ENCODE results near the gene B3GAT3.
A peak's percentile ranks its signal among the peaks of the same experiment; 100 is the strongest.
"Not testable (repeated sequence)": the region's sequence is repeated elsewhere in the genome, so short reads cannot be mapped to it uniquely, and the experiment has no call there.

The B3GAT3 gene

DNA sequence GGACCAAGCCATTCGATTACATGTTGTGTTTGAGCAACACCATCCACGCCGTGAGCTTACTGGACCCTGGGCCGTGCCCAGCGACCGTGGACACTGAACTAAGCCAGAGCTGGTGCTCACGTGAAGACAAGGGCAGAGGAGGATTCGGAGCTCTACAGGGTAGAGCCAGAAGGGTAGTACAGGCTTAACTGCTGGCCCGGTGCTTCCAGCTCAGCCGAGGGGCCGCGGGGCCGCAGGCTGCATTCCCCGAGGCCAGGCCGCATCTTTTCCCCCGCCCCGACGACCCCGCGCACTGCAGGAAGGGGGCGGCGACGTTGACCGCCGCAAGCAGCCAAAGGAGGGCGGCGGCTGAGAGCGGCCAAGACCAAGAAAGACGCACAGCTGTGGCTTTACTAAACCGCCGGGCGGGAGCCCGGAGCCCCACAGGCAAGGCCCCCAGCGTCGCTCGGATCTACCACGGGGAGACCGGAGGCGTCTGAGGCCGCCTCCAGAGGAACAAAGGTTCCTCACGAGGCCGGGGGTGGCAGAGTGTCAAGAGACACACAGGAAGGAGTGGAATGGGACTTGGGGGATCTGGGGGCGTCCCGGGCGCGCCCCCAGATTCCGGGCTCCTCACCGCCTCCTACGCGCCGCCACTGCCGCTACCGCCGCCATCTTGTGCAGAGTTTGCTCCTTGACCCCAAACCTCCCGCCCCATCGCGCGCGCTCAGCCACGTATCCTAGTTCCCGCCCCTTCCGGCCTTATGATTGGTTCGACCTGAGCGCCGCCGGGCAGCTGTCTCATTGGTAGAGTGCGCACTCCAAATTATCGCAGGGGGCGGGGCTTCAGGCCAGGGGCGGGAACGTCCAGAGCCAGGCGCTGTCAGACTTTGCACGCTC is 24.4 kb upstream of the B3GAT3 start, which contains the start of gene GANAB:
Gene GANAB (minus strand): TSS at position 668 of the 879 bp plus-strand sequence. CDS start 14 bp downstream, at position 654.
- peak; percentile 93 for DNase-seq (ENCODE audit: low read depth, low spot score)

DNA sequence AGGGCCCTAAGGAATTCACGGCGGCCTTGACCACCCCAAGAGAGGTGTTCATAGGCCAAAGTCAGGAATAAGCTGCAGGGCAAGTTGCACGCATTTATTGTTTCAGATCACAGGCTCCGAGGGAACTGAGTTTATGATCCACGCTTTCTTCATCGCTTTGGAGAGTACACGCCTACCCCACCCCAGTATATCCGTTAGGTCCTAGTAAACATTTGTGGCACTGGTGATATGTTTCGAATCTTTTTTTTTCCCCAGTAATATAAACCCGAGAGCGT is 23.8 kb upstream of the B3GAT3 start:
- no peak for DNase-seq (ENCODE audit: low read depth, low spot score)

DNA sequence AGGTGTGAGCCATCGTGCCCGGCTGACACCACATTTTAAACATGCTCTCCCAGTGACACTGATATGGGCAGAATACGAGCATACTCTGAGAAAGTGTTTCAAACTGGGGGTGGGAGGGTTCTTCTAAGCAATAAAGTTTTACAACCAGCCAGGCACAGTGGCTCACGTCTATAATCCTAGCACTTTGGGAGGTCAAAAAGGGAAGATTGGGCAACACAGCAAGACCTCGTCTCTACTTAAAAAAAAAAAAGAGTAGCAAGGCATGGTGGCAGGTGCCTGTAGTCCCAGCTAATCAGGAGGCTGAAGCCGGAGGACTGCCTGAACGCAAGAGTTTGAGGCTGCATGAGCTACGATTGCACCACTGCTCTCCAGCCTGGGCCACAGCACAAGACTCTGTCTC is 22.4 kb upstream of the B3GAT3 start:
- no peak for DNase-seq (ENCODE audit: low read depth, low spot score)

DNA sequence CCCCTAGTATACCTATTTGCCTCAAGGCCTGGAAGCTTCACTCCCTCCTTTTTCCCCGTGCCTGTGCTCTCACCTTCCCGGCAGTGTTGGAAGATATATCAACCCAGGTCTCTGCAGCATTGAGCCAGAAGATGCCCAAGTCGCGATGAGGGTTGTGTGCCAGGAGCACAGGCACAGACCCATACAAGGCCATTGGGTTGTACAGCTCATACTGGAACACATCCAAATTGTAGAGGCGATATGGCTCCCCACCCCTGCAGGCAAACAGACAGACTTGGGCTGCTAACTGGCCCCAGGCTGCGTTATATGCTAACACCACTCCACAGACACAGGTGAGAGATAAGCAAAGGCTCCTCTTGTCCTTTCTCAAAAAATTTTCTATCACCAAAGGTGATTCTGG is 10.7 kb upstream of the B3GAT3 start:
- DNase-seq (ENCODE audit: low read depth, low spot score) = no peak

DNA sequence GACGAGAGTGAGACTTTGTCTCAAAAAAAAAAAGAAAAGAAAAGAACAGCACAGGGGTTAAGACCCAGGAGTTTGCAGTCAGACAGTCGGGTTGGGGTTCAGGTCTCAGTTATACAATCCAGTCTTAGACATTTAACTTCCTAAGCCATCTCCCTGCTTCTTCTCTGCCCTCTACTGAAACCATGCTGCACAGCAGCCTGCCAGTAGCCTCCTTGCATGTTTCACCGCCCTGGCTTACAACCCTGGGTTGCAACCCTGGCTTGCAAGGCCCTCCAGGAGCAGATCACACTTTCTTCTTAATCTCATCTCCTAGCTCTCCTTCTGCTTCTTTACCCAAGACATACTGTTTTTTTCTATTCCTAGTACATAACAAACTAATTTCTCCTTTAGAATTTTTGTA is 5.9 kb upstream of the B3GAT3 start:
- no peak for DNase-seq (ENCODE audit: low read depth, low spot score)

DNA sequence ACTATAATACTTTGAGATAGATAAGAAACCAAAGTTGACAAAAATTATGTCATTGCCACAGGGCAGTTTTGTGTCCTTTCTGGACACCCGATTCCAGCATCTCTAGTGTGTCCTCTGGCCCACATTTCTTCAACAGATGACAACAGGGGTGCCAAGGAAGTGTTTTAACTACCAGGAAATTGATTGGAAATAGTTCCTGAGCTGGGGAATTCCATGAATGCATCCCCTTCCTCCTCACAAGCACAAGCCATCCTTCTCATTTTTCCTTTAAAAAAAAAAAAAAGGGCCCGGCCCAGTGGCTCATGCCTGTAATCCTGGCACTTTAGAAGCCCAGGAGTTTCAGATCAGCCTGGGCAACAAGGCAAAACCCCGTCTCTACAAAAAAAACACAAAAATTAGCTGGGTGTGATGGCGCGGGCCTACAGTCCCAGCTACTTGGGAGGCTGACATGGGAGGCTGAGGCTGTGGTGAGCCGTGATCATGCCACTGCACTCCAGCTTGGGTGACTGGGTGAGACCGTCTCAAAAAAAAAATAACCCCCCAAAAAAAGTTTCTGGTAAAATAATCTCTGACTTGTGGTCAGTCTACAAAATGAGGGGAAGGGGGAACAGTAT is 797 bp upstream of the B3GAT3 start:
- DNase-seq (ENCODE audit: low read depth, low spot score) = no peak

- DNase-seq (ENCODE audit: low read depth, low spot score) = no peak
Observed at GRCh38 chr11:62621027-62621566, 689 bp downstream of the B3GAT3 start.

- not testable (repeated sequence) for DNase-seq (ENCODE audit: low read depth, low spot score)
Observed at GRCh38 chr11:62616957-62617356, 4.8 kb downstream of the B3GAT3 start.

DNA sequence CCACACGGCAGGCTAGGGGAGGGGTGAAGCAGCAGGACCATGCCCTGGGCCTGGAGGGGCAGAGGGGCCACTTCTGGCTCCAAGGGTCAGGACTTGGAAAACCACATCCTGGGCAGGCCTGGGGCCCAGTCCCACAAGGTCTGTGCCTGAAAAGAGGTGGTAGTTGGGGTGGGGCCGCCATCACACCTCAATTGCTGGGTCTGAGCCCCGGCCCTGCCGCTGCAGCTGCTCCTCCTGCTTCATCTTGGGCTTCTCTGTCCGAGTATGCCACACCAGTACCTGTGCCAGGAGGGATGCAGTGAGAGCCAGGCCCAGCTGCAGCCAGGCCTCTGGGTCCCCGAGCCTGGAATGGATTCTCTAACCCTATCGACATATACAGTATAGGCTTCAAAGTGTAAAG is 6.3 kb downstream of the B3GAT3 start:
- DNase-seq (ENCODE audit: low read depth, low spot score) = no peak

DNA sequence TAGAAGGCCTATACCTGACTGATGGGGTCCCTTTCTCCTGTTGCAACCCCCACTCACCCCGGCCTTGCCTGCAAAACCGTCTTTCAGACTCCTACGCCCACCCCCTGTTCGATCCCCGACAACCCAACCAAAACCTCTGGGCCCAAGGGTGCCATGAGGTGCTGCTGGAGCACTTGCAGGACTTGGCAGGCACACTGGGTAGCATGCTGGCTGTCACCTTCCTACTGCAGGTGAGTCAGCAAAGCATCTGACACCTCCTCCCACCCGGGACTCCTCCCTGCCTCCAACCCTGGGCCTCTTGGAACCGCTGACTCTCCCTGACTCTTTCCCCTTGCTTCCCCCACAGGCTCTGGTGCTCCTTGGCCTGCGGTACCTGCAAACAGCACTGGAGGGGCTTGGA is 7.5 kb downstream of the B3GAT3 start:
- no peak for DNase-seq (ENCODE audit: low read depth, low spot score)

DNA sequence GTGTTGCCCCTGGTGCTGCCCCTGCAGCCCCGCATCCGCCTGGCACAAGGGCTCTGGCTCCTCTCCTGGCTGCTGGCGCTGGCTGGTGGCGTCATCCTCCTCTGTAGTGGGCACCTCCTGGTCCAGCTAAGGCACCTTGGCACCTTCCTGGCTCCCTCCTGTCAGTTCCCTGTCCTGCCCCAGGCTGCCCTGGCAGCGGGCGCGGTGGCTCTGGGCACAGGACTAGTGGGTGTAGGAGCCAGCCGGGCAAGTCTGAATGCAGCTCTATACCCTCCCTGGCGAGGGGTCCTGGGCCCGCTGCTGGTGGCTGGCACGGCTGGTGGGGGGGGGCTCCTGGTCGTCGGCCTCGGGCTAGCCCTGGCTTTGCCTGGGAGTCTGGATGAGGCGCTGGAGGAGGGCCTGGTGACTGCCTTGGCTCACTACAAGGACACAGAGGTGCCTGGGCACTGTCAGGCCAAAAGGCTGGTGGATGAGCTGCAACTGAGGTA is 8.5 kb downstream of the B3GAT3 start:
- no peak for DNase-seq (ENCODE audit: low read depth, low spot score)

- DNase-seq (ENCODE audit: low read depth, low spot score) = no peak
Observed at GRCh38 chr11:62612366-62613290, 9.2 kb downstream of the B3GAT3 start, which contains the start of the genes EML3 and ROM1. TSS of gene EML3 (minus strand) at chr11:62612775. CDS start at chr11:62612457, 318 bp downstream. TSS of gene ROM1 (plus strand) at chr11:62613257. CDS start at chr11:62613282, 25 bp downstream.

DNA sequence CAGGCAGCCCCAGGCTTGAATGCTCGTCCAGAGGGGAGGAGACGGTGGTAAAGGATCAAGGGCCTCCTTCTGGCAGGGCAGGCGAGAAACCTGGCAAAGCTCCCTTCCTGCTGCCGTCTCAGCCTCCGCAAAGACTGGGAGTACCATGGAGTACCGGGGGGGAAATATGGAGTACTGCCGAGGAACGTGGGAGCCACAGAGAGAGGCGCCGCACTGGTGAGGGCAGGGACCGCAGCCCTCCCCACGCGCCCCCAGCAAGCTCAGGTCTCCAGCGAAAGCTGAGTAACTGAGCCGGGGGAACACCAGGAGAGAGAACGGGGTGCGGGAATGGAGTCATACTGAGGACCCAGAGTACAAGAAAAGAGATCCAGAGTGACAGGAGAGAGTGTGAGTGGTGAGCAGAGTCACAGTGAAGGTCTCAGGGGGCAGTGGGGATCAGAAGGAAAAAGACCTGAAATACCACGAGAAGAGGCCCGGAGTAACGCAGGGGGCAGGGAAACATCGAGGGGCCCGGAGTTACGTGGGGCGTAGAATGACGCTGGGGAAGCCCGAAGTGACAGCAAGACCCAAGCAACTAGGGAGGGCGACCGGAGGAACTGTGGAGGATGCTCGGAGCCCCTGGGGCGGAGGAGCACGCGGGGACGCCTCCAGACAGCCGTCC is 10.0 kb downstream of the B3GAT3 start:
- DNase-seq (ENCODE audit: low read depth, low spot score) = no peak

DNA sequence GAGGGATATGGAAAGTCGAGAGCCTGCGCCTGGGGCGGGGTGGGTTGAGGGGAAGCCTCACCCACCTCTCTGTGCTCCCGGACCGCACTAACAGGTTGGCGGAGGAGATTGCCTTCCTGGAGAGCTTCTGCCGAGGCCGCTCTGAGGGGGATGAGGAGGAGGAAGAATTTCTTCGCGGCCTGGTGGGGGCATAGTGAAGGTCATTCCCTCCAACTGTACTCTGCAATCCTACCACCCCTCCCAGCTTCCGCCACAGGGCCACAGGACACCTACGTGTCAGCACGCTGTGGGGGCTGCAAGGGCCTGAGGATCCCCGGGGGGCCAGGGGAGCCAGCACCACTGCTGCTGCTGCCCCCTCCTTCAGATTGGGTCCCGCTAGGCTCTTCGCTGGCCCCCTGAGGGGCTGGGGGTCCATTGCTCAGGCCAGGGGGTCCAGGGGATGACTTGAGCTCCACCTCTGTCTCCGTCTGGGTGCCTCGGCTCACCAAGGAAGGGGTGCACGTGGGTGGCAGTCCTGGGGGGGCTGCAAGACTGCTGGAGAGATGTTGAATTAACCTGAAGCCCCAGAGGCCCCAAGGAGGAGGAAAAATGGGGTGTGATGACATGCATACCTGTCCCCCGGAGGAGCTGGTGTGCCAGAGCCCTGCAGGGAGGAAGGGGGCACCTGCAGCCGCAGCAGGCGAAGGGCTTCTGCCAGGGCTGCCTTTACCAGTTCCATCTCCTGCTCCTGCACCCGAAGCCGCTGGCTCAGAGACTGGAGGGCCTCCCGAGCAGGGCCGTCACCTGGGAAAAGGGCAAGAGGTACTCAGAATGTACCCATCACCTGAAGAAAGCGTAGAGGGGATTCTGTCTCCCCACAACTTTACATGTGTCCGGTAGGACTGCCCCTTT is 10.7 kb downstream of the B3GAT3 start:
- DNase-seq (ENCODE audit: low read depth, low spot score) = no peak

DNA sequence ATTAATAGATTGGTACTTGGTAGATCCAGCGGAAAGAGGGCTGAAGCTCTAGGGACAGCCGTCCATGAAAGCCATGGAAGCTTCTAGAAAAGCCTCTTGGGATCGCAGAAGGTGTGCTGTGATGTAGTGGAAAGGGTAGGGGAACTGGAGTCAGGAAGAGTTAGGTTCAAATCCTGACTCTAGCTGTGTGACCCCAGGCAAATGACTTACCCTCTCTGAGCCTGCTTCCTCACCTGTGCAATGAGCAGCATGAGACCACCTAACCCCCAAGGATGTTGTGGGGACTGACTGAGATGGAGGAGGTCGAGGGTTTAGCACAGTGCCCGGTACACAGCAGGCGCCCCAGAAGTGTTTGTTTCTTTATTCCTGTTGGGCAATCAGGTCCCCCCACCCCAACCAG is 11.4 kb downstream of the B3GAT3 start:
- no peak for DNase-seq (ENCODE audit: low read depth, low spot score)

- DNase-seq (ENCODE audit: low read depth, low spot score) = no peak
Observed at GRCh38 chr11:62608776-62609175, 13.0 kb downstream of the B3GAT3 start.

DNA sequence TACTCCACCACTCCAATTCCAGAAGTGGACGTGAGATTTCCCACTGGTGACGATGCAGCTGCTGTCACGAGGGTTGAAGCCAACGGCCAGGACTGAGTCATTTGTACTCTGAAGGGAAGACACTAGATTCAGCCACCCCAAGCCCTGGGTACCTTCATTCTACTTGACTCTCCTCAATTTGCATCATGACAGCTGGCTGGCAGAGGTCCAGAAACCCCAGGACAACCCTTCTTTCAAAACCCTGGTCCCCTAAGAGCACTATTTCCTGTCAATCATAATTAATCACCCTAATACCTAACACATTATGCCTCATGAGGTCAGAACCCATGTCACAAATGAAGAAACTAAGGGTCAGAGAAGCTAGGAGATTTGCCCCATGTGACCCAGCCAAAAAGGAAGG is 14.1 kb downstream of the B3GAT3 start:
- no peak for DNase-seq (ENCODE audit: low read depth, low spot score)

GRCh38 chr11:62605902-62606301 is 15.9 kb downstream of the B3GAT3 start:
- DNase-seq (ENCODE audit: low read depth, low spot score) = no peak

DNA sequence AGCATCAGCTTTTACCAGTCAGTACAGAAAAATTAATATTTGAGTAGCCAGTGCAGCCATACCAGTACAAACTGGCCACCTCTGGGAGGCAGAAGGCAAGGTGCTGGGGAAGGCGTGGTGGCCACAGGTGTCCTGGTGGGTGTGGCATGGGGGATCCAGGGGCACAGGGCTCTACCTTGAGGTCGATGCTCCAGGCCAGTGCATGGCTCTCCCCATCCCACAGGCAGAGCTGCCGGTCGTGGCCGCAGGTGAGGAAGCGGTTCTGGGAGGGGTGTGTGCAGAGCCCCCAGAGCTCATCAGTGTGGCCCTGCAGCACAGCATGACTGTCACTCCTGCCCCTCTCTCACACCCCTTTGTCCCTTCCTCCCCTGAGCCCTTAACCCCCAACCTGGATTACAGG is 16.3 kb downstream of the B3GAT3 start:
- DNase-seq (ENCODE audit: low read depth, low spot score) = no peak

Data from smooth muscle cell of the brain vasculature (primary cell).